H1 (cell line): Measurements from ENCODE around the gene SLIT3. TPM values are rescaled to one million over a fixed set of nuclear protein-coding genes. Genes with fewer than 3 reads are reported as not detected.

Source experiments
- CHD1 ChIP-seq: IDR thresholded peaks from 2 replicates; pipeline ENCODE4 v1.6.1; 2012; ENCODE audit warnings: low read depth, low read length, improper control_type of control experiment
- HDAC2 ChIP-seq, 2 experiments: fragments of 300-600 bp in 1 of 2; sonication (generic) in 1 of 2; IDR thresholded peaks; 2 replicates each; pipeline ENCODE4 v1.6.1; 2011 to 2012; ENCODE audit warnings: low read depth in 2 of 2, low read length in 2 of 2, mild to moderate bottlenecking in 2 of 2, moderate library complexity in 2 of 2, borderline replicate concordance in 1 of 2, inconsistent platforms in 1 of 2
- NRF1 ChIP-seq: IDR thresholded peaks from 2 replicates; pipeline ENCODE4 v1.6.1; 2011; ENCODE audit warnings: mild to moderate bottlenecking, low read depth, low read length, improper control_type of control experiment
- SIN3A ChIP-seq, 2 experiments: IDR thresholded peaks in 1 of 2; conservative IDR thresholded peaks in 1 of 2; 2 replicates each; pipeline ENCODE4 v1.6.1; 2011 to 2012; ENCODE audit warnings: low read length in 2 of 2, improper control_type of control experiment in 1 of 2, low read depth in 1 of 2, mild to moderate bottlenecking in 1 of 2
- TBP ChIP-seq: IDR thresholded peaks from 2 replicates; pipeline ENCODE4 v1.6.1; 2011; ENCODE audit warnings: low read depth, low read length, improper control_type of control experiment
- TCF12 ChIP-seq: IDR thresholded peaks from 2 replicates; pipeline ENCODE4 v1.6.1; 2011; ENCODE audit warnings: low read depth, mild to moderate bottlenecking, low read length
- YY1 ChIP-seq: IDR thresholded peaks from 2 replicates; pipeline ENCODE4 v1.6.1; 2011; ENCODE audit warnings: low read depth, mild to moderate bottlenecking, low read length
- polyA plus RNA-seq, 7 experiments: library from polyadenylated mRNA; depleted of rRNA in 3 of 7; stranded (reverse) in 5 of 7; unstranded in 2 of 7; fragments of >200 nt in 5 of 7; fragments of 200-250 nt in 2 of 7; gene quantifications; 1 replicate in 5 of 7; 2 replicates in 1 of 7; 4 replicates in 1 of 7; pipeline versions ENCODE4 v1.2.1 to v1.2.3, GENCODE V29; 2011 to 2013; ENCODE audit warnings: missing spikeins in 2 of 7, mixed read lengths in 2 of 7
- total RNA-seq: library from RNA; stranded (reverse); fragmentation: NEBNext Ultra II Directional; extraction: Animal tissue kit (Norgen Biotek cat#: 25700); gene quantifications from 2 replicates; pipeline ENCODE4 v1.2.1, GENCODE V29; 2021

The SLIT3 gene
- total and polyA plus RNA-seq, 2 of the 8 experiments (the other 6 are each of a cell fraction or from before 2014, with no cell fraction given), result 1.1 to 1.2 TPM

DNA sequence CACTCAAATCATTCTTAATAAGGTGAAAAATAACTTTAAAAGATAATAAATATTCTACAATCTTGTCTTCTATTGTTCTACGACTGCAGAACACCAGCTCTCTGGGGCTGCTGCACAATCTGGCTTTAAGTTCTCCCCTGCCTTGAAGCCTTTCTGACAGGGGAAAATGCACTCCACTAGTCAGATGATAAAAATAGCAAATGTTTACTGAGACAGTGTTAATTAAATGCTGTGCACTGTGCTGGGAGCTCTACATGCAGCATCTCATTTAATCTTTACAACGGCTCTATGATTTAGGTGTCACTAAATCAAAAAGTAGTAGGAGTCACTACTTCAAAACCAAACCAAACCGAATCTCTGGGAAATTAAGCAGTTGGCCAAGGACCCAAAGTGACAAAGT is 132.7 kb downstream of the SLIT3 start (continued):
- TF ChIP-seq HDAC2 (IDR thresholded peaks at IDR 0.05; ENCODE audit: borderline replicate concordance in 1 of 2, low read depth in 2 of 2, low read length in 2 of 2) (no peak), TBP (no peak), TCF12 (no peak), NRF1 (no peak), SIN3A (conservative IDR thresholded peaks at IDR 0.05 in 1 of 2, IDR thresholded peaks at IDR 0.05 in 1 of 2; ENCODE audit: low read depth in 1 of 2, low read length in 2 of 2) (no peak), CHD1 (no peak), YY1 (no peak)
